HG03520 (cell line): Measurements from ENCODE around the gene DNAJA1.
"Not testable (repeated sequence)": the region's sequence is repeated elsewhere in the genome, so short reads cannot be mapped to it uniquely, and the experiment has no call there.

ENCODE experiments used
- ATAC-seq: cut with Tn5 transposase; IDR thresholded peaks from one replicate; pipeline ENCODE4 v1.9.1; 2021; ENCODE audit warnings: mild to moderate bottlenecking, moderate library complexity; ENCODE audit not compliant: unreplicated experiment

The DNAJA1 gene

GRCh38 chr9:33024966-33025571 lies at the start of gene DNAJA1:
Gene DNAJA1, plus strand, starts transcription at chr9:33025273. Its CDS starts 1,212 bp downstream, at chr9:33026485.
- ATAC-seq, result peak; percentile 86

- ATAC-seq, result no peak
Observed at GRCh38 chr9:32978051-32978450, 47.0 kb upstream of the DNAJA1 start.

DNA sequence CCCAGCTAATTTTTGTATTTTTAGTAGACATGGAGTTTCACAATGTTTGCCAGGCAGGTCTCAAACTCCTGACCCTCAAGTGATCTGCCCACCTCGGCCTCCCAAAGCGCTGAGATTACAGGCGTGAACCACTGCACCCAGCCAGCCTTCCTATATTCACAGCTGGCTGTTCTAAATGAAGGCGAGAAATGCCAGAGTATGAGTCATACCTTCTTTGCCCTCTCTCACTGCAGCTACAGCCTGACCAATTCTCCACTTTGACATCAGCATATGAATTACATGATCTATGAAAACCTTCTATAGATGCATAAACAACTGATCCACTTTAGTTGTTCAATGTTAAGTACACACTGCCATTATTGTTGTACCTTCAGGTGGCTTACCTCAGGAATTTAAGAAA lies 38.1 kb upstream of the DNAJA1 start:
- ATAC-seq, result no peak

DNA sequence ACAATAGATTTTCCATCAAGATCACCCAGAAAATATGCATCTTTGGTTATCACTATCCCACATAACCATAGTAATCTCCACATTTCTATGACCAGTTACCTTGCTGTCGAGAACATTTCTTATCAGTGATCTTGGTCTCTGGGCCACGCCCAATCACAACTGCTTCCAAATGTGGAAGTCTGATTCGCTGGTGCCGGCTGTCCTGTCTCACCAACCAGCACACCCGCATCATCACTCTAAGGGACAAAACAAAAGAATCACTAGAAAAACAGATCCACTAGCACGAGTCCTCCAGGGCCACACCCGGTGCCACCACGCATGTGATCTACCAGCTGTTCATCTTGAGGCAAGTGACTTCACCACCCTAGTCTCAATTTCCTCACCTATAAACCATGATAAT lies 35.4 kb upstream of the DNAJA1 start:
- no peak for ATAC-seq

GRCh38 chr9:32991897-32992594 lies 33.0 kb upstream of the DNAJA1 start:
- no peak for ATAC-seq

GRCh38 chr9:32992595-32993238 lies 32.4 kb upstream of the DNAJA1 start:
- ATAC-seq, result no peak

DNA sequence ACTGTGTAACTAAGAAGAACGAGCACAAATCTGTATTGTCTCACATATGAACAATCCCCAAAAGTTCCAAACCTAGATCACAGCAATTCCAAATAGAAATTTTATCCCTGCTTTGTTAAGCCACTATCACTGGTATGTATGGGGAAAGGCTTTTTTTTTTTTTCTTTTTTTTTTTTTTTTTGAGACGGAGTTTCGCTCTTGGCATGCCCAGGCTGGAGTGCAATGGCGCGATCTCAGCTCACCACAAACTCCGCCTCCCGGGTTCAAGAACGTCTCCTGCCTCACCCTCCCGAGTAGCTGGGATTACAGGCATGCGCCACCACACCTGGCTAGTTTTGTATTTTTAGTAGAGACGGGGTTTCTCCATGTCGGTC lies 24.4 kb upstream of the DNAJA1 start:
- not testable (repeated sequence) for ATAC-seq

- not testable (repeated sequence) for ATAC-seq
Observed at GRCh38 chr9:33005335-33005734, 19.7 kb upstream of the DNAJA1 start.

DNA sequence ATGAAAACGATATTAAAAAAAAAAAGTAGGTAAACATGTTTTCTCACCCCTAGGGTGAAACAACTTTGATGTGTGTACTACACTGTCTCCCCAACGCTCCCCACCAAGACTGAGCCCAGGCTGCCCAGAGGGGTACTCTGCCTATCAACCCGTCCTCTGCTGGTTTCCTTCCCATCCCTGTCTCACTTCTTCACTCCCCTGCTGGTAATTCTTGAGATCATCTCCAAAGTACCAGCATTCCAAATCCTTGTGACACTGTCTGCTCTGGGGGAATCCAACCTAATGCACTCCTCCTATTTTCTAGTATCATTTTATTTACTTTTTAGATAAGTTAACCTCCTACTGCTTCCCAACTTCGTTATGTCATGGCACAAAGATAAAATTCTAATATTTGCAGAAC lies 17.3 kb upstream of the DNAJA1 start:
- ATAC-seq, result no peak

DNA sequence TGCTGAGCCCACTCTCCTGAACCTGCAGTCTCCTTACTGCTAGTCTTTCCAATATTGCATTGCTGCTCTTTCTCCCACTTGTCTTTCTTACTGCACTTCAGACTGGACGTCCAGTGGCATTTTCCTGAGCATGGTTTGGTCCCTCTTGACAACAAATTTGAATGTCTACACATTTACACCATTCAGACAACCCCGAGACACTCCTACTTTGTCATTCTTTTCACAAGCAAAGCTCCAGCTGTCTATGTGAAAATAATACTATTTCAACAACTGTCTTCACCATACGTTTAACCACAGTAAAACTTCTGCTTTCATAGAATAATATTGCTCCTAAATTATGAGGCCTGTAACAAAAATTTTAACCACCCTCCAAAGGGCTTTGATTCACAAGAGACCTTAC lies 13.2 kb upstream of the DNAJA1 start:
- ATAC-seq, result no peak

DNA sequence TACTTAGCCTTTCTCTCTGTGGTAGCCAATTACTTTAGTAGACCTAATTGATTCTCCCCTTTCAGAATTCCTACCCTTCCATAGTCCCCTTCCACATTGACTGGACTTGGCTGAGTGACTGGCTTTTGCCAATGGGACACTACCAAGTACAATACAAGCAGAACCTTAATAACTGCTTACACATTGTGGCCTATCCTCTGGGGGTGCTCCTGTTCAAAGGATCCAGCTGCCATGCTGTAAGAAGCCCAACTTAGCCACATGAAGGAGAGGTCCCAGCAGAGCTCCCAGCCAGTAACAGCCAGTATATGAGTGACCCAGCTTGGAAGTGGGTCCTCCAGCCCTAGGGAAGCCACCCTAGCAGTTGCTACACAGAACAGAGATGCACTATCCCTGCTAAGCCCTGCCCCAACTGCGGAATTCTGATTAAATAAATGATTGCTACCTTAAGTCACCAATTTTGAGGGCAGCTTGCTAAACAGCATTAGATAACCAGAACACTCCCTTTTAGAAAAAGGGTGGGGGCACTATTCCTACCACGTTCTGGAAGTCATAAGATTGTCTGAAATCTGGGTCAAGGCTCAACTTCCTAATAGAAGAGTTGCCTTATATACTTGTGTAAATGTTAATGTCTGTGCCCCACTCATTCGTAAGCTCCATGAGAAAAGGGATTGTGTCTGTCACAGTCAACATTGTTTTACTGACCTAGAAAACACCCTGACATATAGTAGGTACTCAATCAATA lies 12.6 kb upstream of the DNAJA1 start:
- no peak for ATAC-seq

GRCh38 chr9:33013962-33014664 lies 11.0 kb upstream of the DNAJA1 start:
- ATAC-seq, result no peak

GRCh38 chr9:33014665-33015014 lies 10.4 kb upstream of the DNAJA1 start:
- no peak for ATAC-seq

- ATAC-seq, result no peak
Observed at GRCh38 chr9:33017283-33018041, 7.6 kb upstream of the DNAJA1 start.

DNA sequence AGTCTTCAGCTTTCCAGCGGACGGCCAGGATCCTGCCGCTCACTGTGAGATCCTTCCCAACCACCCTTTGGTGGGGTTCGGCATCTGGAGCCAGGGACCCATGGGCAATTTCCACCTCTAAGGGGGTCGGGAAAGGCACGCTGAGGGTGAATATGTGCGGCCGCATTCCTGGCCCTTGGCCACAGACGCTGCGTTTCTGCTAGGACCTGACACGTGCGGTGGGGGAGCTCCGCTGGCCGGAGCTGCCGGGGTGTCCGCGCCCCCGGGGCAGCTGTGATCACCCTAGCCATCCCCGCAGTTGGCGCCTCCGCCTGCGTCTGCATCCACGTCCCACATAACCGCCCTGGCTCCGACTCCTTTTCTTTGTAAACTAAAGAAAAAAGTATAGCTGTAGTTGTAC lies 5.3 kb upstream of the DNAJA1 start:
- ATAC-seq, result no peak

GRCh38 chr9:33022303-33022702 lies 2.8 kb upstream of the DNAJA1 start:
- ATAC-seq, result no peak

GRCh38 chr9:33022755-33023154 lies 2.3 kb upstream of the DNAJA1 start:
- ATAC-seq, result no peak

GRCh38 chr9:33023661-33024060 lies 1.4 kb upstream of the DNAJA1 start:
- ATAC-seq, result no peak

DNA sequence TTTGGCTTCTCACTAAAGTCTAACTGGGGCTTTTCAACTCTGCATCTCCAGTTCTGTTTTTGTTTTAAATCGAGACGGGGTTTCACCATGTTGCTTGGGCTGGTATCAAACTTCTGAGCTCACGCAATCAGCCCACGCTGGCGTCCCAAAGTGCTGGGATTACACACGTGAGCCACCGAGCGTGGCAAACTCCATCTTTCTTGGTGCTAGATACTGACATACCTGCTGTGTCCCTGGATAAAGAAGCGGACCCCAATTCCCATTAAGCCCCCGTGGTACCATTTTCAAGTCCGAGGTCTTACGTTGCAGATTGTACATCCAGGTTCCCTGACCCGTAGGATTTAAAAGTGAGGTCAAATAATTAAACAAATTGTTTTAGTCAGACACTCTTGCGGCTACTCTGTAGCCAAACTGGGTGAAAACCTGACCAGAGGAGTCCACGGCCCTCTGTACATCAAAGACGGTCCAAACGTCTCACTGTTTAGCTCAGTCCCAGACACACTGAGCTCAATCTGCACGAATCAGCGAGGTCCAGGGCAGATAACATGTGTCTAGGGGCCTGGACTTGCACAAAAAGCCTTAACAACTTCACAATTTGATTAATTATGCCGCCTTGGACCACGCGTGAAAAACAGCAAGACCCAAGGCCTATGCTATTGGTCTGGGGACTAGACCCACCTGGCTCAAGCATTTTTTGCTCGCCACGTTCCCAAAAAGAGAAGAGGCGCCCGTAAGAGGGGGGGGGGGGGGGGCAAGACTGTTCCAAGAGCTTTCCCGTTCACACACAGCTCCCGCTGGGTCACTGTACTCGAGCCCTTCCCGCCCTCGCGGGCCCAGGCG lies 727 bp upstream of the DNAJA1 start:
- ATAC-seq, result peak; percentile 7
